Endothelial cell of umbilical vein (primary cell): ENCODE measurements around the gene PAPPA. TPM values are rescaled to one million over a fixed set of nuclear protein-coding genes. Genes with fewer than 3 reads are reported as not detected.

ENCODE experiments used
- BruUV-seq: library from RNA; stranded (reverse); fragments of 400-500 nt; replicated peaks from 2 replicates; lab custom pipeline; 2021; lab: Mats Ljungman, UMichigan
- CTCF ChIA-PET: fragments of 300-600, 350-600 bp; sonication (Branson Sonifier 250); formaldehyde crosslinking; loops from one replicate; lab custom pipeline; 2021; ENCODE audit warnings: antibody characterized with exemption, inconsistent platforms; lab: Charles Lee
- POLR2A ChIA-PET: fragments of 300-600, 350-600 bp; sonication (Branson Sonifier 250); formaldehyde crosslinking; loops from one replicate; lab custom pipeline; 2021; ENCODE audit warnings: antibody characterized with exemption, inconsistent platforms; lab: Charles Lee
- DNase-seq: peaks from one replicate; pipeline ENCODE4 v3.0.0-alpha.2; 2011; ENCODE audit warnings: low read depth, low spot score
- FAIRE-seq: peaks from 2 replicates; lab custom pipeline; 2011; peaks lifted over from hg19 to GRCh38; lab: Jason Lieb, UNC
- H2AFZ ChIP-seq: 2 replicates; pipeline ENCODE4 v1.6.0; 2012; ENCODE audit warnings: low read depth, low read length, control low read depth, inconsistent platforms
- H3K27ac ChIP-seq: 2 replicates; pipeline ENCODE4 v1.5.1; 2011; ENCODE audit warnings: low read depth, mild to moderate bottlenecking, control low read depth, low read length, moderate library complexity; ENCODE audit not compliant: insufficient read depth
- H3K27me3 ChIP-seq, 2 experiments: 2 replicates each; pipeline versions ENCODE4 v1.6.0 to v1.6.1; 2011; ENCODE audit warnings: low read length in 2 of 2, mixed read lengths in 1 of 2; ENCODE audit not compliant: control insufficient read depth in 2 of 2, insufficient read depth in 2 of 2
- H3K36me3 ChIP-seq, 2 experiments: 2 replicates in 1 of 2; 3 replicates in 1 of 2; pipeline ENCODE4 v1.5.1; 2011; ENCODE audit warnings: low read length in 2 of 2, mild to moderate bottlenecking in 1 of 2, moderate library complexity in 1 of 2; ENCODE audit not compliant: control insufficient read depth in 2 of 2, insufficient read depth in 2 of 2; ENCODE audit errors: extremely low read depth in 1 of 2
- H3K4me1 ChIP-seq: 3 replicates; pipeline ENCODE4 v1.5.1; 2011; ENCODE audit warnings: mild to moderate bottlenecking, low read length; ENCODE audit not compliant: control insufficient read depth, insufficient read depth; ENCODE audit errors: extremely low read depth
- H3K4me2 ChIP-seq: 2 replicates; pipeline ENCODE4 v1.6.1; 2011; ENCODE audit warnings: low read length, control low read depth, mixed read lengths; ENCODE audit not compliant: insufficient read depth
- H3K4me3 ChIP-seq, 3 experiments: fragments of 200-600 bp in 1 of 3; sonication (generic), shearing (Covaris generic) in 1 of 3; replicated peaks in 1 of 3; 2 replicates each; pipeline ENCODE4 v1.5.1; 2011 to 2016; ENCODE audit warnings: control low read depth in 3 of 3, low read length in 3 of 3, mild to moderate bottlenecking in 2 of 3, inconsistent platforms in 1 of 3, low read depth in 1 of 3, moderate library complexity in 1 of 3; ENCODE audit not compliant: insufficient read depth in 1 of 3
- H3K79me2 ChIP-seq: 2 replicates; pipeline ENCODE4 v1.6.0; 2012; ENCODE audit warnings: low read length, inconsistent platforms; ENCODE audit not compliant: control insufficient read depth, insufficient read depth
- H3K9ac ChIP-seq: replicated peaks from 2 replicates; pipeline ENCODE3; 2011; ENCODE audit warnings: low read length, control low read depth; ENCODE audit not compliant: insufficient read depth; ENCODE audit errors: extremely low read depth
- H3K9me1 ChIP-seq: replicated peaks from 3 replicates; pipeline ENCODE4 v1.6.0; 2011; ENCODE audit warnings: mild to moderate bottlenecking, low read length; ENCODE audit not compliant: control insufficient read depth, insufficient read depth; ENCODE audit errors: extremely low read depth
- H3K9me3 ChIP-seq: replicated peaks from 2 replicates; pipeline ENCODE4 v1.5.1; 2012; ENCODE audit warnings: low read length, inconsistent platforms; ENCODE audit not compliant: control insufficient read depth, insufficient read depth
- H4K20me1 ChIP-seq: replicated peaks from 2 replicates; pipeline ENCODE3; 2011; ENCODE audit warnings: mild to moderate bottlenecking, low read length; ENCODE audit not compliant: control insufficient read depth, insufficient read depth; ENCODE audit errors: extremely low read depth
- CTCF ChIP-seq, 2 donors: IDR thresholded peaks; 1 replicate in 1 of 2; 2 replicates in 1 of 2; pipeline ENCODE4 v1.5.1; 2011; ENCODE audit warnings: low read length in 2 of 2, mild to moderate bottlenecking in 2 of 2, moderate library complexity in 2 of 2, control low read depth in 1 of 2, inconsistent platforms in 1 of 2, low read depth in 1 of 2; ENCODE audit not compliant: insufficient read depth in 1 of 2; ENCODE audit errors: extremely low read depth in 1 of 2
- EZH2 ChIP-seq: IDR thresholded peaks from 2 replicates; pipeline ENCODE4 v1.6.1; 2012; ENCODE audit warnings: borderline replicate concordance, low read depth, mild to moderate bottlenecking, moderate library complexity, low read length, inconsistent platforms; ENCODE audit not compliant: severe bottlenecking
- FOS ChIP-seq: IDR thresholded peaks from 2 replicates; pipeline ENCODE4 v1.6.1; 2011; ENCODE audit warnings: mild to moderate bottlenecking, low read length, moderate library complexity, borderline replicate concordance; ENCODE audit not compliant: insufficient read depth
- GATA2 ChIP-seq: IDR thresholded peaks from 2 replicates; pipeline ENCODE4 v1.7.0; 2011; ENCODE audit warnings: low read depth, mild to moderate bottlenecking, moderate library complexity, mixed read lengths, low read length; ENCODE audit not compliant: insufficient read length, insufficient read depth
- JUN ChIP-seq: IDR thresholded peaks from 2 replicates; pipeline ENCODE4 v1.6.1; 2011; ENCODE audit warnings: borderline replicate concordance, low read depth; ENCODE audit not compliant: insufficient read length, insufficient read depth
- MAX ChIP-seq: IDR thresholded peaks from 2 replicates; pipeline ENCODE4 v1.6.1; 2011; ENCODE audit not compliant: insufficient read depth, insufficient read length
- MYC ChIP-seq: IDR thresholded peaks from one replicate; pipeline ENCODE4 v1.6.1; 2011; ENCODE audit warnings: mild to moderate bottlenecking, low read depth, low read length
- POLR2A ChIP-seq: IDR thresholded peaks from 2 replicates; pipeline ENCODE4 v1.6.1; 2012; ENCODE audit warnings: low read depth, mild to moderate bottlenecking, control low read depth, low read length
- POLR2AphosphoS5 ChIP-seq: IDR thresholded peaks from 2 replicates; pipeline ENCODE4 v1.6.1; 2012; ENCODE audit warnings: low read depth, mild to moderate bottlenecking, control low read depth, low read length, moderate library complexity; ENCODE audit not compliant: insufficient read depth
- dilution Hi-C: fragments of 300-500 bp; cut with MboI; formaldehyde crosslinking; loops from one replicate; pipeline ENCODE4 v1.15.0; 2019; ENCODE audit warnings: low sequenced_read_pairs; ENCODE audit not compliant: extremely low pct_ligation_motif_present
- intact Hi-C: fragments of 100-400 bp; cut with micrococcal nuclease; formaldehyde crosslinking; loops from one replicate; pipeline ENCODE4 v1.10.0; 2022
- polyA plus RNA-seq, 4 experiments: library from polyadenylated mRNA; depleted of rRNA in 3 of 4; stranded (reverse) in 3 of 4; unstranded in 1 of 4; fragments of >200 nt; gene quantifications; 2 replicates each; pipeline versions ENCODE4 v1.2.1 to v1.2.3, GENCODE V29; 2011 to 2012; ENCODE audit warnings: missing spikeins in 1 of 4
- total RNA-seq: library from RNA; stranded (reverse); gene quantifications from 2 replicates; pipeline ENCODE4 v1.2.3, GENCODE V29; 2021

Gene PAPPA
- total and polyA plus RNA-seq, 2 donors (not counting 3 experiments of a cell fraction or from before 2014, with no cell fraction given) = 0.13 to 0.41 TPM

GRCh38 chr9:116250891-116251290 is 97.3 kb downstream of the PAPPA start:
- DNase-seq (no peak), FAIRE-seq (no peak)
- Histone ChIP-seq H3K4me3 (no peak overlapping the region), H4K20me1 (no peaks in the 10 kb centered on the region), H3K4me2 (no peak overlapping the region), H3K4me1 (no peaks in the 10 kb centered on the region), H3K27me3 (no peaks in the 10 kb centered on the region), H2AFZ (no peak overlapping the region), H3K9me1 (no peaks in the 10 kb centered on the region), H3K36me3 (no peaks in the 10 kb centered on the region), H3K27ac (no peak overlapping the region), H3K79me2 (no peaks in the 10 kb centered on the region), H3K9me3 (no peaks in the 10 kb centered on the region), H3K9ac (no peak overlapping the region)
- BruUV-seq = no TSS peak
- no peak for TF ChIP-seq POLR2AphosphoS5
- no peak for TF ChIP-seq GATA2
- TF ChIP-seq FOS = no peak
- TF ChIP-seq MAX = no peak
- no peak for TF ChIP-seq JUN
- TF ChIP-seq POLR2A = no peak
- TF ChIP-seq EZH2 = no peak
- no peak for TF ChIP-seq CTCF (IDR thresholded peaks at IDR 0.05; ENCODE audit: extremely low read depth in 1 of 2, insufficient read depth in 1 of 2, low read depth in 1 of 2, low read length in 2 of 2)
- TF ChIP-seq MYC = no peak
- POLR2A ChIA-PET = no interaction called here
- dilution Hi-C loops = no loop called here
- CTCF ChIA-PET = interaction anchor here (0.7 kb wide), 1 partner anchor 47 kb away, joined by 3 read pairs; no protein-coding TSS in a partner anchor
- intact Hi-C loops = no loop called here
